A673 (cell line): ENCODE data around the gene PRR12. TPM values are rescaled to one million over a fixed set of nuclear protein-coding genes. Genes with fewer than 3 reads are reported as not detected.

Source experiments
- BruUV-seq: library from RNA; stranded (reverse); fragments of 400-500 nt; replicated peaks from 2 replicates; lab custom pipeline; 2021; lab: Mats Ljungman, UMichigan
- CTCF ChIA-PET: fragments of 300-600 bp; sonication (Branson Sonifier 250); formaldehyde crosslinking; loops from one replicate; lab custom pipeline; 2022; ENCODE audit warnings: antibody characterized with exemption; lab: Charles Lee
- POLR2A ChIA-PET: fragments of 300-600 bp; sonication (Branson Sonifier 250); formaldehyde crosslinking; loops from one replicate; lab custom pipeline; 2022; ENCODE audit warnings: antibody characterized with exemption; ENCODE audit not compliant: low non-redundant PET; lab: Charles Lee
- DNase-seq: peaks from one replicate; pipeline ENCODE4 v3.0.0-alpha.2; 2015; ENCODE audit warnings: low spot score
- H3K27ac ChIP-seq: fragments of 200-600 bp; sonication (generic); 2 replicates; pipeline ENCODE4 v1.5.1; 2016; ENCODE audit warnings: mixed run types, low read depth, mild to moderate bottlenecking, mixed read lengths, antibody characterized with exemption, low read length; ENCODE audit not compliant: poor library complexity, severe bottlenecking
- H3K27me3 ChIP-seq: fragments of 200-600 bp; sonication (generic); replicated peaks from 2 replicates; pipeline ENCODE4 v1.6.1; 2017; ENCODE audit warnings: mixed run types, low read depth, mild to moderate bottlenecking, mixed read lengths, antibody characterized with exemption, low read length; ENCODE audit not compliant: insufficient read depth, poor library complexity
- H3K36me3 ChIP-seq: fragments of 200-600 bp; sonication (generic); 2 replicates; pipeline ENCODE4 v1.6.1; 2016; ENCODE audit warnings: mixed run types, mild to moderate bottlenecking, mixed read lengths, antibody characterized with exemption, low read length; ENCODE audit not compliant: insufficient read depth, poor library complexity, severe bottlenecking
- H3K4me1 ChIP-seq: fragments of 200-600 bp; sonication (generic); 2 replicates; pipeline ENCODE4 v1.6.1; 2017; ENCODE audit warnings: mixed run types, mild to moderate bottlenecking, mixed read lengths, antibody characterized with exemption, low read length; ENCODE audit not compliant: insufficient read depth, poor library complexity, severe bottlenecking
- H3K4me3 ChIP-seq: fragments of 200-600 bp; sonication (generic); 2 replicates; pipeline ENCODE4 v1.5.1; 2016; ENCODE audit warnings: low read depth, mixed run types, mild to moderate bottlenecking, mixed read lengths, low read length; ENCODE audit not compliant: poor library complexity, severe bottlenecking
- H3K9me3 ChIP-seq: fragments of 200-600 bp; sonication (generic); 2 replicates; pipeline ENCODE4 v1.6.1; 2016; ENCODE audit warnings: mixed run types, low read depth, mild to moderate bottlenecking, mixed read lengths, antibody characterized with exemption, low read length; ENCODE audit not compliant: poor library complexity, severe bottlenecking
- CTCF ChIP-seq: fragments of 300-800, 200-600 bp; sonication (generic); conservative IDR thresholded peaks from 2 replicates; pipeline ENCODE4 v1.5.1; 2017; ENCODE audit warnings: low read depth, mild to moderate bottlenecking, antibody characterized with exemption, low read length, moderate library complexity, mixed read lengths
- EZH2 ChIP-seq: fragments of 200-600 bp; sonication (generic); IDR thresholded peaks from 2 replicates; pipeline ENCODE4 v1.6.1; 2017; ENCODE audit warnings: borderline replicate concordance, low read depth, mild to moderate bottlenecking, mixed read lengths, antibody characterized with exemption, low read length; ENCODE audit not compliant: poor library complexity, severe bottlenecking
- intact Hi-C: fragments of 100-400 bp; cut with micrococcal nuclease; formaldehyde crosslinking; loops from one replicate; pipeline ENCODE4 v1.10.0; 2022; ENCODE audit not compliant: unreplicated experiment
- total RNA-seq: library from RNA; stranded (reverse); gene quantifications from 2 replicates; pipeline ENCODE4 v1.2.3, GENCODE V29; 2021

PRR12 gene
- total RNA-seq, 1 experiment from 2014 or later: 54.0 TPM

GRCh38 chr19:49624967-49625910 lies 34.3 kb downstream of the PRR12 start:
- Histone ChIP-seq H3K4me1 (no peaks in the 10 kb centered on the region), H3K4me3 (no peak overlapping the region), H3K9me3 (no peaks in the 10 kb centered on the region), H3K27me3 (no peaks in the 10 kb centered on the region), H3K36me3 (peaks cover 34% of the 10 kb centered on the region), H3K27ac (no peak overlapping the region)
- DNase-seq: no peak
- TF ChIP-seq EZH2 (no peak), CTCF (no peak)
- CTCF ChIA-PET: no interaction called here
- intact Hi-C loops: no loop called here
- POLR2A ChIA-PET: no interaction called here
- TSS peak; percentile 16 for BruUV-seq

- POLR2A ChIA-PET: no interaction called here
- no peak for TF ChIP-seq CTCF
- TF ChIP-seq EZH2: no peak
- CTCF ChIA-PET: no interaction called here
- H3K36me3 ChIP-seq: peaks cover 31% of the 10 kb centered on the region
- BruUV-seq: no TSS peak
- DNase-seq: no peak
- H3K4me3 ChIP-seq: no peak overlapping the region
- no peaks in the 10 kb centered on the region for H3K27me3 ChIP-seq
- intact Hi-C loops: no loop called here
- no peaks in the 10 kb centered on the region for H3K9me3 ChIP-seq
- H3K4me1 ChIP-seq: peaks cover 8% of the 10 kb centered on the region
- no peak overlapping the region for H3K27ac ChIP-seq
Observed at GRCh38 chr19:49626226-49626625, 35.2 kb downstream of the PRR12 start.

GRCh38 chr19:49629659-49630058 lies 38.7 kb downstream of the PRR12 start:
- TF ChIP-seq CTCF (no peak), EZH2 (no peak)
- CTCF ChIA-PET: no interaction called here
- POLR2A ChIA-PET: no interaction called here
- Histone ChIP-seq H3K4me1 (peaks cover 9% of the 10 kb centered on the region), H3K4me3 (no peak overlapping the region), H3K27me3 (no peaks in the 10 kb centered on the region), H3K9me3 (no peaks in the 10 kb centered on the region), H3K36me3 (peaks cover 24% of the 10 kb centered on the region), H3K27ac (no peak overlapping the region)
- BruUV-seq: no TSS peak
- DNase-seq: no peak
- intact Hi-C loops: no loop called here
